ENCODE results near the gene DNAJC7.
"Not testable (repeated sequence)": the region's sequence is repeated elsewhere in the genome, so short reads cannot be mapped to it uniquely, and the experiment has no call there.

The DNAJC7 gene

GRCh38 chr17:42040818-42041217 lies 23.6 kb upstream of the DNAJC7 start:
- DNase-seq, result no peak

- no peak for DNase-seq
Measured at GRCh38 chr17:42039794-42040763, 22.8 kb upstream of the DNAJC7 start.

GRCh38 chr17:42038221-42038973 lies 21.2 kb upstream of the DNAJC7 start:
- no peak for DNase-seq

GRCh38 chr17:42034059-42034458 lies 16.8 kb upstream of the DNAJC7 start:
- no peak for DNase-seq

GRCh38 chr17:42031584-42031983 lies 14.3 kb upstream of the DNAJC7 start:
- DNase-seq, result no peak

GRCh38 chr17:42028791-42029127 lies 11.5 kb upstream of the DNAJC7 start:
- no peak for DNase-seq

GRCh38 chr17:42027961-42028790 lies 10.9 kb upstream of the DNAJC7 start:
- DNase-seq, result no peak

GRCh38 chr17:42027590-42027889 lies 10.3 kb upstream of the DNAJC7 start:
- DNase-seq, result no peak

- no peak for DNase-seq
Measured at GRCh38 chr17:42026857-42027589, 9.8 kb upstream of the DNAJC7 start.

- no peak for DNase-seq
Measured at GRCh38 chr17:42025936-42026335, 8.7 kb upstream of the DNAJC7 start.

- no peak for DNase-seq
Measured at GRCh38 chr17:42025191-42025579, 7.9 kb upstream of the DNAJC7 start.

- DNase-seq, result no peak
Measured at GRCh38 chr17:42023524-42024349, 6.5 kb upstream of the DNAJC7 start.

- not testable (repeated sequence) for DNase-seq
Measured at GRCh38 chr17:42020845-42021244, 3.6 kb upstream of the DNAJC7 start.

GRCh38 chr17:42019509-42020404 lies 2.5 kb upstream of the DNAJC7 start, which contains the start of gene NKIRAS2:
TSS of gene NKIRAS2 (plus strand) at chr17:42020090. CDS start at chr17:42021578, 1,488 bp downstream.
- peak; percentile 97 for DNase-seq

GRCh38 chr17:42018988-42019387 lies 1.7 kb upstream of the DNAJC7 start:
- DNase-seq, result no peak

- no peak for DNase-seq
Measured at GRCh38 chr17:42018339-42018738, 1.1 kb upstream of the DNAJC7 start.

- no peak for DNase-seq
Measured at GRCh38 chr17:42017866-42018200, 594 bp upstream of the DNAJC7 start.

- peak; percentile 29 for DNase-seq
Measured at GRCh38 chr17:42016411-42016831, 818 bp downstream of the DNAJC7 start.

- not testable (repeated sequence) for DNase-seq
Measured at GRCh38 chr17:42013740-42014139, 3.5 kb downstream of the DNAJC7 start.

GRCh38 chr17:42012363-42012762 lies 4.9 kb downstream of the DNAJC7 start:
- DNase-seq, result not testable (repeated sequence)

Data from activated CD4-positive, alpha-beta T cell treated with anti-CD3 and anti-CD28 coated beads, Interleukin-10, Interleukin-2, amounts not matched to agents 100 ng/mL and 50 ng/mL, durations not matched to agents 16 hours and 8 hours (primary cell).